ENCODE results near the gene TNIK. TPM values are rescaled to one million over a fixed set of nuclear protein-coding genes. Genes with fewer than 3 reads are reported as not detected.
A peak's percentile ranks its signal among the peaks of the same experiment; 100 is the strongest.

Gene TNIK
- polyA plus RNA-seq, 1 donor, result 32.3 TPM

DNA sequence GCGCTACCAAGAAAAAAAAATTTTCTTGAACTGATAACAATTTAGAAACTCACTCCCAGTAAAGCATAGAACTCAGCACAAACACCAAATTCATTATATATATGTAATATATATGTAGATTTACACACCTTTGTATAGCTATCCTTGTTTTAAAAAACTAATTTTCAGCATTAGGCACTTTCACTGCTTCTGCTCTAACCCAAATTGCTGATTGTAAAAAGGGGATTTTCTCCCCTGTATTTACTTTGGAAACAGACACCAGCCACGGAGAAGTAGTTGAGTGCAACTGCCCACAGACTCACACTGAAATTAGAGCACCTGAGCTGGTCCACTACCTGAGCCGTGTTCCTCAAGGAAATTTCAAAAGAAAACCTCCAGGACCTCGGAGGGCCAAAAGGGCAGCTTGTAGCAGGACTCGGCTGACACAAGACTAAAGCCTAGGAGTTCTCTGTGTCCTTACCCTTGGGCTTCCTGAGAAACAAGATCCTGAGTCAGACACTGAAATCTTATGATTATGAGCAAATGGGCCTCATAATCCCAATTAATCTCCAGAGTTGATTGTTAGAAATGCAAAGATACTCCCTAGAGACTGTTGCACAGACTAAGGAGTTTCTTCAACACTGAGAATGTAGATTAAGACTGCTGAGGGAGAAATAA lies 106.0 kb downstream of the TNIK start:
- no peak for DNase-seq
- Histone ChIP-seq H3K36me3 (ENCODE audit: control insufficient read depth, insufficient read depth, low read length) (no peaks in the 10 kb centered on the region), H3K27ac (ENCODE audit: low read length) (peak overlapping the region; percentile 61), H3K27me3 (ENCODE audit: control insufficient read depth, insufficient read depth, low read length) (no peaks in the 10 kb centered on the region), H3K4me1 (ENCODE audit: control insufficient read depth, insufficient read depth, low read length) (peaks cover 15% of the 10 kb centered on the region), H3K9me3 (ENCODE audit: control insufficient read depth, low read depth, low read length) (no peaks in the 10 kb centered on the region), H3K4me3 (ENCODE audit: low read length) (no peak overlapping the region)
- no CpG with 5 or more reads among the region's 5 CpGs for WGBS (ENCODE audit: insufficient coverage, low lambda C conversion rate)

GRCh38 chr3:171353423-171353822 lies 106.8 kb downstream of the TNIK start:
- no peaks in the 10 kb centered on the region for H3K36me3 ChIP-seq (ENCODE audit: control insufficient read depth, insufficient read depth, low read length)
- 86% methylated on average over 2 of the region's 4 CpGs for WGBS (ENCODE audit: insufficient coverage, low lambda C conversion rate)
- H3K27me3 ChIP-seq (ENCODE audit: control insufficient read depth, insufficient read depth, low read length), result no peaks in the 10 kb centered on the region
- H3K27ac ChIP-seq (ENCODE audit: low read length), result peak overlapping the region; percentile 61
- H3K4me1 ChIP-seq (ENCODE audit: control insufficient read depth, insufficient read depth, low read length), result peaks cover 14% of the 10 kb centered on the region
- no peak overlapping the region for H3K4me3 ChIP-seq (ENCODE audit: low read length)
- H3K9me3 ChIP-seq (ENCODE audit: control insufficient read depth, low read depth, low read length), result no peaks in the 10 kb centered on the region
- peak in 1 of 2 donors; percentile 32 for DNase-seq

DNA sequence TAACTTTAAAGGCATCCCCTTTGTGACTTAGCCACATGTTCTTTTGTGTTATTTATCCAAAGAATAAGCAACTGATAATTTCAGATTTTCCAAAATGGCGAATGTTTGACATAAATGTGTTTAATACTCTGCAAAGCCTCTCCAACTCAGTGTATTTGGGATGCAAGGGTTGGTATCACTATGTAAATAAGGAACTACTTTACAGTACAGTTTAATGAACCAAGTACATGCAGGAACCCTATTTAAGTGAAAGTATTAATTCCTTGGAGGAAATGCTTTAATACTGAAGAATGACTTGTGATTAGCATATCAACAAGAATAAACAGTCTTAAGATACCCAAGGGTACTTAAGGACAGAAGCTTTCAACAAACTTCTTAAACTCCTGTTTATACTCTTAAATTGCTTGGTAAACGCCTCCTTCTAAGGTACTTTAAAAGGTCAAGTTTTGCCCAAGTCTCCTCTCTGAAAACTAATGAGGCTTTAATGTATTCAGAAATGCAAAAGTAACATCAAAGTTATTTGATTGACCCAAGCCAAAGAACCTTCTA lies 107.7 kb downstream of the TNIK start:
- 88% methylated on average over 1 of the region's 2 CpGs for WGBS (ENCODE audit: insufficient coverage, low lambda C conversion rate)
- Histone ChIP-seq H3K27ac (ENCODE audit: low read length) (no peak overlapping the region), H3K36me3 (ENCODE audit: control insufficient read depth, insufficient read depth, low read length) (no peaks in the 10 kb centered on the region), H3K27me3 (ENCODE audit: control insufficient read depth, insufficient read depth, low read length) (no peaks in the 10 kb centered on the region), H3K4me1 (ENCODE audit: control insufficient read depth, insufficient read depth, low read length) (peaks cover 10% of the 10 kb centered on the region), H3K4me3 (ENCODE audit: low read length) (no peak overlapping the region), H3K9me3 (ENCODE audit: control insufficient read depth, low read depth, low read length) (no peaks in the 10 kb centered on the region)
- DNase-seq, result no peak

DNA sequence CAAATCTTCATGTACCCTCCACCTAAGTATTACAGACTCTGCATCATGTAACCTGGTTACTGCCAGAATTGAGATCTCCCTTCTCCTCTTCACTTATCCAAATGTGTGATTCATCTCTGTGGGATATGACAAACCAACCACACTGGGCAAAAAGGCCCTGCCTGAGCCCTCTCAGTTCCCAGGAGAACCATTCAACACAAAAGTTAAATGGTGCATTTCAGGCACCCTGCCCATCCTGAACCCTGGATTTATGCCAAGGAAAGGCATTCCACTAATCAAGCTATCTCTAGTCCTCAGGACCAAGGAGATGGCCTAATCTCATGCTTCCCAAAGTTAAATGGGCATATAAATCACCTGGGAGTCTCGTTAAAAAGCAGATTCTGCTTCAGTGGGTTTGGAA lies 108.5 kb downstream of the TNIK start:
- H3K4me1 ChIP-seq (ENCODE audit: control insufficient read depth, insufficient read depth, low read length), result peaks cover 16% of the 10 kb centered on the region
- no peaks in the 10 kb centered on the region for H3K27me3 ChIP-seq (ENCODE audit: control insufficient read depth, insufficient read depth, low read length)
- no peaks in the 10 kb centered on the region for H3K9me3 ChIP-seq (ENCODE audit: control insufficient read depth, low read depth, low read length)
- no peak overlapping the region for H3K27ac ChIP-seq (ENCODE audit: low read length)
- DNase-seq, result no peak
- H3K4me3 ChIP-seq (ENCODE audit: low read length), result no peak overlapping the region
- no peaks in the 10 kb centered on the region for H3K36me3 ChIP-seq (ENCODE audit: control insufficient read depth, insufficient read depth, low read length)
- WGBS (ENCODE audit: insufficient coverage, low lambda C conversion rate), result no CpG with 5 or more reads among the region's 1 CpG

DNA sequence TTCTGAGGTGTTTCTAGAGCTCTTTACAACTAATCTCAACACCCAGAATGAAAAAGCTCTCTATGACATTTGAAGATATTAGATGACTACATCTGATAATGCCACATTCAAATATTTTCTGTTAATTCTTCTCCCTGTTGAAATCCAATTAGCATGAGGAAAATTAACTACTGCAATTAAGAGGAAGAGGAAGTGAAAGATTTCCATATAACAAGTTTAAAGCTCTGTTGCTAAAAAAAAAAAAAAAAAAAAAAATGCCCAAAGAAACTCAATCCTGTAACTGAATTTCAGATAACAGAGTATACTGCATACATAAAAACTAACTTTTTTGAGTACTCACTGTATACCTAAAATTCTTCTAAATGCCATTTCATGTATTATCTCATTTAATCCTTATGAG lies 109.8 kb downstream of the TNIK start:
- Histone ChIP-seq H3K4me1 (ENCODE audit: control insufficient read depth, insufficient read depth, low read length) (peaks cover 29% of the 10 kb centered on the region), H3K4me3 (ENCODE audit: low read length) (no peak overlapping the region), H3K9me3 (ENCODE audit: control insufficient read depth, low read depth, low read length) (no peaks in the 10 kb centered on the region), H3K36me3 (ENCODE audit: control insufficient read depth, insufficient read depth, low read length) (no peaks in the 10 kb centered on the region), H3K27me3 (ENCODE audit: control insufficient read depth, insufficient read depth, low read length) (no peaks in the 10 kb centered on the region), H3K27ac (ENCODE audit: low read length) (no peak overlapping the region)
- no peak for DNase-seq

GRCh38 chr3:171349392-171349791 lies 110.8 kb downstream of the TNIK start:
- Histone ChIP-seq H3K27ac (ENCODE audit: low read length) (no peak overlapping the region), H3K27me3 (ENCODE audit: control insufficient read depth, insufficient read depth, low read length) (no peaks in the 10 kb centered on the region), H3K9me3 (ENCODE audit: control insufficient read depth, low read depth, low read length) (no peaks in the 10 kb centered on the region), H3K4me3 (ENCODE audit: low read length) (no peak overlapping the region), H3K4me1 (ENCODE audit: control insufficient read depth, insufficient read depth, low read length) (peaks cover 25% of the 10 kb centered on the region), H3K36me3 (ENCODE audit: control insufficient read depth, insufficient read depth, low read length) (no peaks in the 10 kb centered on the region)
- WGBS (ENCODE audit: insufficient coverage, low lambda C conversion rate), result no CpG with 5 or more reads among the region's 1 CpG
- no peak for DNase-seq

DNA sequence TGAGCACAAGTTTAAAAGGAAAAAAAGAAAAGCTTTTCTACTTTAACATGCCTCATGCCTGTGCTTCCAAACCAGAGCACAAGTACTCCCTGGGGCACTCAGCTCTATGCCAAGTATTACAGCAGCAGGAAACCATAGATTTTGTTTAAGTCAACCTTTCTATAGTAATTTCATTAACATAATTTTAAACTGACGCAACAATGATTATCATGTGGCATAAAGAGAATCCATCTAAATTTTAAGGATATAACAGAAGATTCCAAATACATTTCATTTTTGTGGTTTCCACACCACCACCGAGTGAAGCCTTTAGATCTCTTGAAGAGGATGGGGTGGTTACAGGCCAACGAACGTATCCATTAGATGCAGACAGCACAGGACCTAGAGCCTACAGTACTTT lies 112.1 kb downstream of the TNIK start:
- DNase-seq, result no peak
- H3K4me3 ChIP-seq (ENCODE audit: low read length), result no peak overlapping the region
- H3K27me3 ChIP-seq (ENCODE audit: control insufficient read depth, insufficient read depth, low read length), result no peaks in the 10 kb centered on the region
- no peaks in the 10 kb centered on the region for H3K36me3 ChIP-seq (ENCODE audit: control insufficient read depth, insufficient read depth, low read length)
- no peak overlapping the region for H3K27ac ChIP-seq (ENCODE audit: low read length)
- WGBS (ENCODE audit: insufficient coverage, low lambda C conversion rate), result 87% methylated on average over 3 of the region's 4 CpGs
- peaks cover 25% of the 10 kb centered on the region for H3K4me1 ChIP-seq (ENCODE audit: control insufficient read depth, insufficient read depth, low read length)
- H3K9me3 ChIP-seq (ENCODE audit: control insufficient read depth, low read depth, low read length), result no peaks in the 10 kb centered on the region

- H3K27me3 ChIP-seq (ENCODE audit: control insufficient read depth, insufficient read depth, low read length), result no peaks in the 10 kb centered on the region
- H3K36me3 ChIP-seq (ENCODE audit: control insufficient read depth, insufficient read depth, low read length), result no peaks in the 10 kb centered on the region
- peaks cover 25% of the 10 kb centered on the region for H3K4me1 ChIP-seq (ENCODE audit: control insufficient read depth, insufficient read depth, low read length)
- no peak overlapping the region for H3K27ac ChIP-seq (ENCODE audit: low read length)
- no peak overlapping the region for H3K4me3 ChIP-seq (ENCODE audit: low read length)
- peak in 1 of 2 donors; percentile 33 for DNase-seq
- WGBS (ENCODE audit: insufficient coverage, low lambda C conversion rate), result no CpG with 5 or more reads among the region's 3 CpGs
- H3K9me3 ChIP-seq (ENCODE audit: control insufficient read depth, low read depth, low read length), result no peaks in the 10 kb centered on the region
These were observed 112.7 kb downstream of the TNIK start for GRCh38 chr3:171347301-171348039.

- Histone ChIP-seq H3K9me3 (ENCODE audit: control insufficient read depth, low read depth, low read length) (no peaks in the 10 kb centered on the region), H3K4me1 (ENCODE audit: control insufficient read depth, insufficient read depth, low read length) (peaks cover 25% of the 10 kb centered on the region), H3K36me3 (ENCODE audit: control insufficient read depth, insufficient read depth, low read length) (no peaks in the 10 kb centered on the region), H3K27ac (ENCODE audit: low read length) (peak overlapping the region; percentile 21), H3K27me3 (ENCODE audit: control insufficient read depth, insufficient read depth, low read length) (no peaks in the 10 kb centered on the region), H3K4me3 (ENCODE audit: low read length) (no peak overlapping the region)
- DNase-seq, result no peak
- WGBS (ENCODE audit: insufficient coverage, low lambda C conversion rate), result 94% methylated on average over 3 of the region's 3 CpGs
These were observed 113.5 kb downstream of the TNIK start for GRCh38 chr3:171346582-171347300.

- H3K9me3 ChIP-seq (ENCODE audit: control insufficient read depth, low read depth, low read length), result no peaks in the 10 kb centered on the region
- no peak overlapping the region for H3K4me3 ChIP-seq (ENCODE audit: low read length)
- DNase-seq, result peak in 1 of 2 donors; percentile 52
- H3K36me3 ChIP-seq (ENCODE audit: control insufficient read depth, insufficient read depth, low read length), result no peaks in the 10 kb centered on the region
- peak overlapping the region; percentile 21 for H3K27ac ChIP-seq (ENCODE audit: low read length)
- no CpG with 5 or more reads among the region's 1 CpG for WGBS (ENCODE audit: insufficient coverage, low lambda C conversion rate)
- peaks cover 25% of the 10 kb centered on the region for H3K4me1 ChIP-seq (ENCODE audit: control insufficient read depth, insufficient read depth, low read length)
- no peaks in the 10 kb centered on the region for H3K27me3 ChIP-seq (ENCODE audit: control insufficient read depth, insufficient read depth, low read length)
These were observed 114.2 kb downstream of the TNIK start for GRCh38 chr3:171346019-171346418.

Measured in large intestine (tissue), 3 donors.